GM12878 (cell line): ENCODE data around the gene PYHIN1. TPM values are rescaled to one million over a fixed set of nuclear protein-coding genes. Genes with fewer than 3 reads are reported as not detected.
A peak's percentile ranks its signal among the peaks of the same experiment; 100 is the strongest.

Experiments used
- BHLHE40 ChIP-seq, 2 experiments: fragments of 450-650 bp in 1 of 2; IDR thresholded peaks; 2 replicates each; pipeline ENCODE4 v1.6.1; 2011 to 2017; ENCODE audit warnings: low read depth in 2 of 2, borderline replicate concordance in 1 of 2, improper control_type of control experiment in 1 of 2, low read length in 1 of 2, mild to moderate bottlenecking in 1 of 2
- BMI1 ChIP-seq: fragments of 450-650 bp; IDR thresholded peaks from 2 replicates; pipeline ENCODE4 v1.6.1; 2016; ENCODE audit warnings: mild to moderate bottlenecking, moderate library complexity, borderline replicate concordance
- CBX3 ChIP-seq: fragments of 200-600 bp; sonication (generic); IDR thresholded peaks from 2 replicates; pipeline ENCODE4 v1.6.1; 2016; ENCODE audit warnings: low read depth, borderline replicate concordance
- CREB1 ChIP-seq: IDR thresholded peaks from 2 replicates; pipeline ENCODE4 v1.6.1; 2012; ENCODE audit warnings: low read depth, mild to moderate bottlenecking, inconsistent platforms
- EP300 ChIP-seq, 2 experiments: fragments of 150-350 bp in 1 of 2; IDR thresholded peaks; 2 replicates each; pipeline ENCODE4 v1.6.1; 2011 to 2012; ENCODE audit warnings: low read depth in 2 of 2, low read length in 2 of 2, borderline replicate concordance in 1 of 2, improper control_type of control experiment in 1 of 2, inconsistent platforms in 1 of 2; ENCODE audit not compliant: control insufficient read depth in 1 of 2
- FOS ChIP-seq: IDR thresholded peaks from 3 replicates; pipeline ENCODE4 v1.6.1; 2011; ENCODE audit warnings: borderline replicate concordance; ENCODE audit not compliant: insufficient read length; ENCODE audit errors: extremely low read depth
- FOXM1 ChIP-seq: IDR thresholded peaks from 2 replicates; pipeline ENCODE4 v1.6.1; 2012; ENCODE audit warnings: low read depth, mild to moderate bottlenecking, inconsistent platforms, low read length, moderate library complexity
- JUNB ChIP-seq: IDR thresholded peaks from 2 replicates; pipeline ENCODE4 v1.6.1; 2016; ENCODE audit warnings: antibody characterized with exemption, mild to moderate bottlenecking
- MTA2 ChIP-seq: fragments of 450-650 bp; IDR thresholded peaks from 2 replicates; pipeline ENCODE4 v1.6.1; 2016; ENCODE audit warnings: low read depth, mild to moderate bottlenecking, moderate library complexity
- MYC ChIP-seq: IDR thresholded peaks from 2 replicates; pipeline ENCODE4 v1.6.1; 2011; ENCODE audit warnings: mild to moderate bottlenecking, low read length, moderate library complexity, inconsistent platforms; ENCODE audit not compliant: insufficient read depth, insufficient replicate concordance, insufficient read length, severe bottlenecking
- NFXL1 ChIP-seq: fragments of 450-650 bp; IDR thresholded peaks from 2 replicates; pipeline ENCODE4 v1.6.1; 2017; ENCODE audit warnings: antibody characterized with exemption, mild to moderate bottlenecking, borderline replicate concordance
- NR2F1 ChIP-seq: fragments of 450-650 bp; conservative IDR thresholded peaks from 2 replicates; pipeline ENCODE4 v1.6.1; 2017; ENCODE audit warnings: mild to moderate bottlenecking
- RAD51 ChIP-seq: fragments of 450-650 bp; IDR thresholded peaks from 2 replicates; pipeline ENCODE4 v1.6.1; 2016; ENCODE audit warnings: moderate library complexity, mild to moderate bottlenecking, inconsistent platforms
- RBBP5 ChIP-seq: fragments of 200-600 bp; sonication (generic); conservative IDR thresholded peaks from 2 replicates; pipeline ENCODE4 v1.6.1; 2016
- RUNX3 ChIP-seq: IDR thresholded peaks from 2 replicates; pipeline ENCODE4 v1.6.1; 2012; ENCODE audit warnings: low read length, inconsistent platforms
- SP1 ChIP-seq: IDR thresholded peaks from one replicate; pipeline ENCODE4 v1.6.1; 2011; ENCODE audit warnings: low read depth, low read length
- SUZ12 ChIP-seq: fragments of 200-600 bp; sonication (generic); IDR thresholded peaks from one replicate; pipeline ENCODE4 v1.6.1; 2018; ENCODE audit warnings: antibody characterized with exemption, mild to moderate bottlenecking; ENCODE audit not compliant: unreplicated experiment
- TAF1 ChIP-seq: IDR thresholded peaks from 2 replicates; pipeline ENCODE4 v1.6.1; 2011; ENCODE audit warnings: mild to moderate bottlenecking, low read depth, low read length, borderline replicate concordance
- ZNF274 ChIP-seq: IDR thresholded peaks from one replicate; pipeline ENCODE4 v1.8.0; 2011; ENCODE audit not compliant: insufficient read length, insufficient read depth
- polyA plus RNA-seq, 11 experiments: library from polyadenylated mRNA; depleted of rRNA in 4 of 11; unstranded in 6 of 11; stranded (reverse) in 5 of 11; fragments of >200 nt; fragmentation: Nextera tagmentation in 4 of 11; fragmentation: Illumina TruSeq in 1 of 11; extraction: Ambion mirVana in 4 of 11; extraction: Trizol in 1 of 11; gene quantifications; 1 replicate in 1 of 11; 2 replicates in 10 of 11; pipeline versions ENCODE4 v1.2.1 to v1.2.3, GENCODE V29; 2011 to 2016; ENCODE audit warnings: inconsistent platforms in 2 of 11, missing spikeins in 2 of 11, low read depth in 1 of 11
- total RNA-seq, 4 experiments: library from RNA; depleted of rRNA in 3 of 4; stranded (reverse); fragments of >200 nt in 3 of 4; fragmentation: Illumina TruSeq in 1 of 4; extraction: Trizol in 1 of 4; gene quantifications; 2 replicates each; pipeline versions ENCODE4 v1.2.1 to v1.2.3, GENCODE V29; 2013 to 2021
- TF ChIP-seq, protein P1 (sequence below): IDR thresholded peaks from 2 replicates; pipeline ENCODE4 v1.6.1; 2012; ENCODE audit warnings: low read length, inconsistent platforms
- TF ChIP-seq, protein P2 (sequence below): IDR thresholded peaks from 2 replicates; pipeline ENCODE4 v1.6.1; 2012; ENCODE audit warnings: low read depth, low read length, improper control_type of control experiment
- TF ChIP-seq, protein P3 (sequence below): IDR thresholded peaks from 2 replicates; pipeline ENCODE4 v1.6.1; 2012; ENCODE audit warnings: mild to moderate bottlenecking, low read depth, low read length
- TF ChIP-seq, protein P4 (sequence below): IDR thresholded peaks from 2 replicates; pipeline ENCODE4 v1.6.1; 2012; ENCODE audit warnings: low read depth, low read length, improper control_type of control experiment

PYHIN1 gene
- total and polyA plus RNA-seq, 10 of the 15 experiments (the other 5 are each of a cell fraction or from before 2014, with no cell fraction given) = 0.19 to 7.2 (median 0.38) TPM

DNA sequence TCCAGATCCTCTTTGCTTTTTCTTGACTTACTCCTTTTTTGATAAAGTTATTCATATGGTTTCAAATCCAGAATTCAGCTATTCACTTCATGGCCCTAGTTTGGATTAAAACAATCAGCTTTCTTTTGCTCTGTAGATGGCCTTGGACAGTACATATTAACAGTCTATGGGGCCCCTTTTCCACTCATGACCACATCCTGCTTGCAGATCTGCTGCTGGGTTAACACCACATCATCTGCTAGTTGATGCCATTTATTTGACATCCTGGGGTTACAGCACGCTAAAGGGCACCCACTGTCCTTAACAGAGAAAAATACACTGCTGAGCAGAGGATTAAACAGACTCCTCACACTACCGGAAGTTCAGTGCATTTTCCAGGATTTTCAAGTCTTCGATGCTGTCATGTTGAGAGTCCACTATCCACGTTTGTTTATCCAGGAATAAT lies 77.4 kb downstream of the PYHIN1 start (continued):
- TF ChIP-seq, protein P1, sequence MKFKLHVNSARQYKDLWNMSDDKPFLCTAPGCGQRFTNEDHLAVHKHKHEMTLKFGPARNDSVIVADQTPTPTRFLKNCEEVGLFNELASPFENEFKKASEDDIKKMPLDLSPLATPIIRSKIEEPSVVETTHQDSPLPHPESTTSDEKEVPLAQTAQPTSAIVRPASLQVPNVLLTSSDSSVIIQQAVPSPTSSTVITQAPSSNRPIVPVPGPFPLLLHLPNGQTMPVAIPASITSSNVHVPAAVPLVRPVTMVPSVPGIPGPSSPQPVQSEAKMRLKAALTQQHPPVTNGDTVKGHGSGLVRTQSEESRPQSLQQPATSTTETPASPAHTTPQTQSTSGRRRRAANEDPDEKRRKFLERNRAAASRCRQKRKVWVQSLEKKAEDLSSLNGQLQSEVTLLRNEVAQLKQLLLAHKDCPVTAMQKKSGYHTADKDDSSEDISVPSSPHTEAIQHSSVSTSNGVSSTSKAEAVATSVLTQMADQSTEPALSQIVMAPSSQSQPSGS = peak; percentile 55; the same call in 1 of the 2 replicates
- TF ChIP-seq CREB1 = peak; percentile 46; the same call in 1 of the 2 replicates
- no peak for TF ChIP-seq ZNF274
- peak; percentile 94; the same call in 1 of the 2 replicates for TF ChIP-seq RBBP5
- peak; percentile 43; the same call in 1 of the 2 replicates for TF ChIP-seq FOXM1
- peak; percentile 73 for TF ChIP-seq MTA2
- TF ChIP-seq SUZ12 = no peak
- TF ChIP-seq SP1 = peak; percentile 89
- TF ChIP-seq JUNB = 0 out of 2 replicates have a peak, but pooled peaks have one; percentile 6
- TF ChIP-seq CBX3 = no peak
- TF ChIP-seq, protein P2, sequence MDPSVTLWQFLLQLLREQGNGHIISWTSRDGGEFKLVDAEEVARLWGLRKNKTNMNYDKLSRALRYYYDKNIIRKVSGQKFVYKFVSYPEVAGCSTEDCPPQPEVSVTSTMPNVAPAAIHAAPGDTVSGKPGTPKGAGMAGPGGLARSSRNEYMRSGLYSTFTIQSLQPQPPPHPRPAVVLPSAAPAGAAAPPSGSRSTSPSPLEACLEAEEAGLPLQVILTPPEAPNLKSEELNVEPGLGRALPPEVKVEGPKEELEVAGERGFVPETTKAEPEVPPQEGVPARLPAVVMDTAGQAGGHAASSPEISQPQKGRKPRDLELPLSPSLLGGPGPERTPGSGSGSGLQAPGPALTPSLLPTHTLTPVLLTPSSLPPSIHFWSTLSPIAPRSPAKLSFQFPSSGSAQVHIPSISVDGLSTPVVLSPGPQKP = no peak
- TF ChIP-seq RUNX3 = peak; percentile 96
- TF ChIP-seq, protein P3, sequence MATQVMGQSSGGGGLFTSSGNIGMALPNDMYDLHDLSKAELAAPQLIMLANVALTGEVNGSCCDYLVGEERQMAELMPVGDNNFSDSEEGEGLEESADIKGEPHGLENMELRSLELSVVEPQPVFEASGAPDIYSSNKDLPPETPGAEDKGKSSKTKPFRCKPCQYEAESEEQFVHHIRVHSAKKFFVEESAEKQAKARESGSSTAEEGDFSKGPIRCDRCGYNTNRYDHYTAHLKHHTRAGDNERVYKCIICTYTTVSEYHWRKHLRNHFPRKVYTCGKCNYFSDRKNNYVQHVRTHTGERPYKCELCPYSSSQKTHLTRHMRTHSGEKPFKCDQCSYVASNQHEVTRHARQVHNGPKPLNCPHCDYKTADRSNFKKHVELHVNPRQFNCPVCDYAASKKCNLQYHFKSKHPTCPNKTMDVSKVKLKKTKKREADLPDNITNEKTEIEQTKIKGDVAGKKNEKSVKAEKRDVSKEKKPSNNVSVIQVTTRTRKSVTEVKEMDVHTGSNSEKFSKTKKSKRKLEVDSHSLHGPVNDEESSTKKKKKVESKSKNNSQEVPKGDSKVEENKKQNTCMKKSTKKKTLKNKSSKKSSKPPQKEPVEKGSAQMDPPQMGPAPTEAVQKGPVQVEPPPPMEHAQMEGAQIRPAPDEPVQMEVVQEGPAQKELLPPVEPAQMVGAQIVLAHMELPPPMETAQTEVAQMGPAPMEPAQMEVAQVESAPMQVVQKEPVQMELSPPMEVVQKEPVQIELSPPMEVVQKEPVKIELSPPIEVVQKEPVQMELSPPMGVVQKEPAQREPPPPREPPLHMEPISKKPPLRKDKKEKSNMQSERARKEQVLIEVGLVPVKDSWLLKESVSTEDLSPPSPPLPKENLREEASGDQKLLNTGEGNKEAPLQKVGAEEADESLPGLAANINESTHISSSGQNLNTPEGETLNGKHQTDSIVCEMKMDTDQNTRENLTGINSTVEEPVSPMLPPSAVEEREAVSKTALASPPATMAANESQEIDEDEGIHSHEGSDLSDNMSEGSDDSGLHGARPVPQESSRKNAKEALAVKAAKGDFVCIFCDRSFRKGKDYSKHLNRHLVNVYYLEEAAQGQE = 0 out of 2 replicates have a peak, but pooled peaks have one; percentile 13
- peak; percentile 82 for TF ChIP-seq TAF1
- no peak for TF ChIP-seq MYC
- TF ChIP-seq BHLHE40 (IDR thresholded peaks at IDR 0.05; ENCODE audit: borderline replicate concordance in 1 of 2, low read depth in 2 of 2, low read length in 1 of 2) = peak; percentile 42 to 53; a peak in 1 of 4 replicates
- no peak for TF ChIP-seq NFXL1
- TF ChIP-seq FOS = no peak
- no peak for TF ChIP-seq BMI1
- TF ChIP-seq EP300 (IDR thresholded peaks at IDR 0.05; ENCODE audit: borderline replicate concordance in 1 of 2, control insufficient read depth in 1 of 2, low read depth in 2 of 2, low read length in 2 of 2) = peak; percentile 59 to 70; a peak in 3 of 4 replicates
- TF ChIP-seq, protein P4, sequence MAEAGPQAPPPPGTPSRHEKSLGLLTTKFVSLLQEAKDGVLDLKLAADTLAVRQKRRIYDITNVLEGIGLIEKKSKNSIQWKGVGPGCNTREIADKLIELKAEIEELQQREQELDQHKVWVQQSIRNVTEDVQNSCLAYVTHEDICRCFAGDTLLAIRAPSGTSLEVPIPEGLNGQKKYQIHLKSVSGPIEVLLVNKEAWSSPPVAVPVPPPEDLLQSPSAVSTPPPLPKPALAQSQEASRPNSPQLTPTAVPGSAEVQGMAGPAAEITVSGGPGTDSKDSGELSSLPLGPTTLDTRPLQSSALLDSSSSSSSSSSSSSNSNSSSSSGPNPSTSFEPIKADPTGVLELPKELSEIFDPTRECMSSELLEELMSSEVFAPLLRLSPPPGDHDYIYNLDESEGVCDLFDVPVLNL = no peak
- peak; percentile 72 for TF ChIP-seq NR2F1
- no peak for TF ChIP-seq RAD51
